Lower leg skin (tissue), 4 donors: ENCODE results near the gene CHTOP. TPM values are rescaled to one million over a fixed set of nuclear protein-coding genes. Genes with fewer than 3 reads are reported as not detected.
A peak's percentile ranks its signal among the peaks of the same experiment; 100 is the strongest.

Experiments used
- DNase-seq, 2 donors: peaks; one replicate each; pipeline ENCODE4 v3.0.0-alpha.2; 2019; ENCODE audit warnings: low spot score in 2 of 2
- H3K4me3 ChIP-seq: fragments of 200-600 bp; sonication (generic); 2 replicates; pipeline ENCODE4 v1.5.1; 2017; ENCODE audit warnings: mild to moderate bottlenecking, low read depth; ENCODE audit not compliant: poor library complexity, severe bottlenecking
- CTCF ChIP-seq, 3 donors: fragments of 450-650 bp; IDR thresholded peaks; one replicate each; pipeline ENCODE4 v1.5.1; 2016; ENCODE audit warnings: antibody characterized with exemption in 3 of 3, mild to moderate bottlenecking in 3 of 3, moderate library complexity in 2 of 3
- POLR2A ChIP-seq, 2 donors: fragments of 450-650 bp; IDR thresholded peaks; one replicate each; pipeline ENCODE4 v1.6.1; 2016 to 2017; ENCODE audit warnings: antibody characterized with exemption in 2 of 2, mild to moderate bottlenecking in 1 of 2, moderate library complexity in 1 of 2
- WGBS, 2 donors: methylation state at CpG; one replicate each; pipeline ENCODE4 v1.1.5; 2018; 5-methylcytosine and 5-hydroxymethylcytosine counted together
- intact Hi-C: fragments of 100-400 bp; cut with DNase I; formaldehyde crosslinking; loops from one replicate; pipeline ENCODE4 v1.15.0; 2023; ENCODE audit warnings: low total_unique reads
- total RNA-seq, 4 donors: library from RNA; depleted of rRNA; stranded (reverse); fragments of >200 nt; gene quantifications; one replicate each; pipeline ENCODE4 v1.1.0, GENCODE V29; 2016

Gene CHTOP
- total RNA-seq, 4 donors from 2014 or later = 56.1 to 86.9 (median 65.5) TPM

GRCh38 chr1:153677718-153678518, 44.1 kb downstream of the CHTOP start:
- TF ChIP-seq CTCF (IDR thresholded peaks at IDR 0.05) = peak in 1 of 3 donors; percentile 57
- TF ChIP-seq POLR2A (IDR thresholded peaks at IDR 0.05) = no peak
- intact Hi-C loops = no loop called here
- H3K4me3 ChIP-seq = peak overlapping the region; percentile 6
- 1 to 2% methylated on average over 29 of the region's 29 CpGs for WGBS, 2 donors
- peak in 1 of 2 donors; percentile 90 for DNase-seq

- intact Hi-C loops = no loop called here
- WGBS, 2 donors = 0 to 1% methylated on average over 43 to 45 of the region's 78 CpGs
- TF ChIP-seq CTCF (IDR thresholded peaks at IDR 0.05) = no peak
- TF ChIP-seq POLR2A (IDR thresholded peaks at IDR 0.05) = no peak
- H3K4me3 ChIP-seq = peak within 1 kb of the TSS; percentile 41
- DNase-seq = peak in 1 of 2 donors; percentile 89
These were observed 44.9 kb downstream of the CHTOP start, which contains the start of gene NPR1 for GRCh38 chr1:153678519-153679336. Gene NPR1, plus strand, starts transcription at chr1:153678688. Its CDS starts 421 bp downstream, at chr1:153679109.

GRCh38 chr1:153679337-153680119, 45.7 kb downstream of the CHTOP start:
- DNase-seq = no peak
- WGBS, 2 donors = 8 to 9% methylated on average over 47 to 63 of the region's 73 CpGs
- intact Hi-C loops = loop anchor here (10.0 kb wide), 1 partner anchor 65 kb away; no protein-coding TSS in a partner anchor
- TF ChIP-seq POLR2A (IDR thresholded peaks at IDR 0.05) (no peak), CTCF (IDR thresholded peaks at IDR 0.05) (no peak)
- H3K4me3 ChIP-seq = peak overlapping the region; percentile 41

GRCh38 chr1:153680120-153680403, 46.2 kb downstream of the CHTOP start:
- H3K4me3 ChIP-seq = no peak overlapping the region
- no peak for TF ChIP-seq CTCF (IDR thresholded peaks at IDR 0.05)
- no peak for TF ChIP-seq POLR2A (IDR thresholded peaks at IDR 0.05)
- 43 to 46% methylated on average over 10 of the region's 10 CpGs for WGBS, 2 donors
- intact Hi-C loops = loop anchor here (10.0 kb wide), 1 partner anchor 65 kb away; no protein-coding TSS in a partner anchor
- DNase-seq = no peak

- 90 to 94% methylated on average over 5 to 7 of the region's 7 CpGs for WGBS, 2 donors
- DNase-seq = no peak
- intact Hi-C loops = loop anchor here (10.0 kb wide), 1 partner anchor 62 kb away; no protein-coding TSS in a partner anchor
- no peak for TF ChIP-seq CTCF (IDR thresholded peaks at IDR 0.05)
- H3K4me3 ChIP-seq = no peak overlapping the region
These were observed 48.9 kb downstream of the CHTOP start for GRCh38 chr1:153682730-153683129.
